ENCODE data around the gene KCNMA1.

The KCNMA1 gene

DNA sequence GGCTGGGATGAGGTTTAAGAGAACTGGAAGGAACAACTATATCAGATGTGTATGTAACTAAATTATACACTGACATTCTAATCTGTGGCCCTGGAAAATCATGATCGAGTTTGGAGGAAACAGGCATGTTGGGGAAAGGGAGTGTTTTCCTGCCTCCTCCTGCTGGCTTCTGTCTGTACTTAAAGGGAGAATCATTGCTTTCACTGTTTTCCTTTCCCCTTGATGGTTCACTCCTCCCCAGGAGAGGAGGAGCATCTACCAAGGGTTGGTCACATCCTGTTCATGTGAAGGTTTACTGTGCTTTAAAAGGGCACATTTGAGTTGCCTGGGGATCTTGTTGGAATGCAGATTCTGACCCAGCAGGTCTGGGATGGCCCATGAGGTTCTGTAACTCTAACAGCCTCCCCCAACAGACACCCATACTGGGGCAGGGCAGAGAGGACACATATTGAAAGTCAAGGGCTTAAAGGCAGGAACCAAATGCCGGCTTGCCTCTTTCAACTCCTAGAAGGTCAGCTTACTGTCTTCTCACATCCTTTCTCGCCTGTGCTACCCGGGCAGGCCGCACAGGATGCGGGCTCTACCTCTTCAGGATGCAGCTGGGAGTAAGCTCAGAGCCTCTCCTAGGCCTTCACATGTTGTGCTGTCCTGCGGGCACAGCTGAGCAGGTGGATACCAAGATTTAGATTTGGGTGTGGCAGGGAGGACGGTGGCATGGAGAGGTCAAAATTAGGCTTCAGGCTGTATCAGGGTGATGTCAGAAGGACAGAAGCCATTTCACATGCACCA is 694.8 kb downstream of the KCNMA1 start:
- H3K4me3 ChIP-seq (ENCODE audit: low read length), result no peak overlapping the region
- peak; percentile 57 for DNase-seq (ENCODE audit: low read depth, low spot score)

DNA sequence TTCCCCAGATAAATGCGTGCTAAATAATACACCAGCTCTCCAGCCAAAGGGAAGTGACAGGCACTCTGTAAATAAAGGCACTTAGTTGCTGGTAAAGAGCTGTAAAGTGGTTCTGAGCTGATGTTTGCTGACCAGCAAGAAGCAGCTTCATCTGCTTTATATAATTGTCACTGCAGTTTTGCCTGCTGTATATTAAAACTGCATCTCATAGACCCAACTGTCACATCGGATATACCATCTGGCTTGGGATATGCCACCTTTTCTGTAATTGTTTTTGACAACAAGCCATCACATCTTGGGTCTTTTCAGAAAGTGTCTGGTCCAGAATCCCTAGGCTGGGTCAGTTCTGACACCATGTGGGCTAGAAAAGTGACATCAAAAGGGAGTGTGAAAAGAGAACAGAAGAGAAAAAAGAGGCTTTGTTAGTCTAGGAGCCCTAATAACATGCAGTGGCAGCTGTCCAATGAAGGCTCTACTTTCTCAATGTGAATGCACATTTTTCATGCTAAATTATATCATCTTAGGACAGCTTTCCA is 697.6 kb downstream of the KCNMA1 start:
- no peak for DNase-seq (ENCODE audit: low read depth, low spot score)
- no peak overlapping the region for H3K4me3 ChIP-seq (ENCODE audit: low read length)

DNA sequence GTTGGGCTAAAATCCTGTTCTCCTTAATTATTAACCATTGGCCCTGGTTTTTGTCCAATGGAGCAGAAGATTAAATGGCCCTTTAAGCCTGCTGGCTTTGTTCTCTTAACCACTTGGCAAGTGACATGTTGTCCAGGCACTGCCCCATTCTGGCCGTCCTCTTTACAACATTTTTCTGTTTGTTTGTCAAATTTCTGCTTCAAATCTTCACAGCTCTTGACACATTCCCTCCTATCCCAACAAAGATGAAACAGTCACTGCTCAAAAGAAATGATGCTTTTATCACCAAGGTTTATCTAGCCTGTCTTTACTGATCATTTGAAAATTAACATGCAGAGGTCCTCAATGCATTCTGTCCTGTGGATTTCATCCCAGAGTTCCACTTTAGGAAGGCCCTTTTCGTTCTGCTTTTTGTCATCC is 700.4 kb downstream of the KCNMA1 start:
- no peak for DNase-seq (ENCODE audit: low read depth, low spot score)
- H3K4me3 ChIP-seq (ENCODE audit: low read length), result no peak overlapping the region

DNA sequence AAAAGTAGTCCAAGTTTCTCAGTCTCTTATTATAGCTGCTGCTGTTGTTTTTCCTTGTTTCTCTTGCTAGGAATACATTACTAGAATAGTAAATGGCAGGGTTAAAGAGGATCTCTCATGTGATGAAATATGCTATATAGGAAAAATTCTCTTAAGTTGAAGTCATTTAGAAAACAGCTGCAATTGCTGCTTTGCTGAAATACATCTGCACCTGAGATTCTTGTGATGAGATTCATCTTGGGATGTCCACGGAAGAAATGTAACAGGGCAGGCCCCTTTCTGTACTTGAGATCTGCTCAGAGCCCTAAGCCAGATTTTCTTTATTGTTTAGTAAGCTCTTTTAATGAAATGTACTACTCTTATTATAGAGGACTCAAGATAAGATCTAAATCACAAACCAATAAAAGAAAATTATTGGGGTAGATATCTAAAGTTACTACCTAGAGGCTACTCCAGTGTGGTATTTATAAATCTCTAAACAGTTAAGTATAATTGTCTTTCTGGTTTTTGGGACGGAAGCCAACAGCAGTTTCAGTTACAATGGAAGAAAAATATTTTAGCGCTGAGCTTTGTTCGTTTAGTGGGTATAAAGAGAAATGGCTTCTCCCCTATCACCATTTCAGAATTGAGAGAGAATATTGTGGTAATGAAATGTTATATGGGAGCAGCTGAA is 701.5 kb downstream of the KCNMA1 start:
- no peak for DNase-seq (ENCODE audit: low read depth, low spot score)
- H3K4me3 ChIP-seq (ENCODE audit: low read length), result no peak overlapping the region

DNA sequence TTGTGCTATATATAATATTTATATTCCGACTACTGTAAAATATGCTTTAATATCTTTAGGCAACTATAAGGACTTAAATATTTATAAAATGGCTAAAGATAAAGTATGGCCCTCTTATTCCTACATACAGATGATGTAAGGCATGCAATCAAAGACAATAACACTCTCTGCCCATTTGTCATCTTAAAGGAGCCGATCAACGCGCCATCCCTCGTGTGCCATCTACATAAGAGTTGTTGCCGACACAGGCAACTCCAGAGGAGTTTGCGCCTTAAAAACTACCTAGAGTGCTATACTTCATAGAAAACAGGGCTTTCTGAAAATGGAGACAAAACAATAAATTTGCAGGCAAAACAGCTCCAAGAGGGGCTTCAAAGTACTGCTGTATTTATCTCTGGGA is 709.0 kb downstream of the KCNMA1 start:
- no peak for DNase-seq (ENCODE audit: low read depth, low spot score)
- H3K4me3 ChIP-seq (ENCODE audit: low read length), result no peak overlapping the region

DNA sequence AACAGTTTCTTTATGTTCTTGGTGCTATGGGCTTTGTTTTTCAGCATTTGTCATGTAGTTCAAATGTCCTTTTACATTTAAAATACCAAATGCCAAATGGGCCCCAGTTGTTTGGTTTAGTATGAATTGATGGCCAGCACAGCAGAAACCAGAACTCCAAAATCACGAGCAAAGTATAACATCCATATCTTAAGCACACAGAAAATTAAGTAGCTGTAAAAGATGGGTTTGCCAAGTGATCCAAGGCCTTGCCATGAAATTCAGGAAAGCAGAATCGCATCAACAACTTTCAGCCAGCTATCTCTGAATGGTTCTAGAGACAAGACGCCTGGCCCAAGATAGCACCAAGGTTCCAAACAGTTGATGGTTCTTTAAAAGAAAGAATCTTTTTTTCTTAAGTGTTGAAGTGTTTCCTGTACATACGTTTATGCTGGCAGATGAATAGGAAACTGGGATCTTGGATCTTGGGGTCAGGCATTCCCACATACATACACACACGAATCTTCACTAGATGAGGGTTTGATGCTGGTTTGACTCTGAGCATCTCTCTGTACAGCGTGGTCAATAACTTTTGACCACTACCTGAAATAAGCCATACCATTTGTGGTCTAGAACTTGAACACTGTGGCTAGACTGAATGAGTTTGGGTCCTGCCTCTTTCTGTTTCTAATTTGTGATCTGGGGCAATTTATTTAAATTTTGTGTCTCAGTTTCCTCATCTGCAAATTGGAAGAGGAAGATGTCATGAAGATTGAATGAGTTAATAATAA is 711.8 kb downstream of the KCNMA1 start:
- no peak for DNase-seq (ENCODE audit: low read depth, low spot score)
- no peak overlapping the region for H3K4me3 ChIP-seq (ENCODE audit: low read length)

DNA sequence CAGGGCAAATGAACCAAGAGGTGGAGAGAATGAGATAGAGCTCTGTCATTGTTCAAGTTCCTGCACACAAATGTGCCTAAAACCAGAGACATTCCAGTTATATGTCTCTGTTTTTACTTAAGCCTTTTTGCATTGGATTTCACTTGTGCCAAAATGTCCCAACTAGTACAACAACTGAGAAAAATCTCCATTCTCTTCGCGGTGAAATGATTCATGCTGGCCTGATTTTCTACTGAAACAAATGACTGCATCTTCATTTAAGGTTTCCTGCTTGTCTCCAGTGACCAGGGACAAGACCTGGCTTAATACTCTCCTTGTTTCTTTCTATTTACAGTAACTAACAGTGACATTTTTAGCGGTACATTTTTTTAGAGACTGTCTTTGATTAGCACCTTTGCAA is 714.9 kb downstream of the KCNMA1 start:
- DNase-seq (ENCODE audit: low read depth, low spot score), result no peak
- H3K4me3 ChIP-seq (ENCODE audit: low read length), result no peak overlapping the region

DNA sequence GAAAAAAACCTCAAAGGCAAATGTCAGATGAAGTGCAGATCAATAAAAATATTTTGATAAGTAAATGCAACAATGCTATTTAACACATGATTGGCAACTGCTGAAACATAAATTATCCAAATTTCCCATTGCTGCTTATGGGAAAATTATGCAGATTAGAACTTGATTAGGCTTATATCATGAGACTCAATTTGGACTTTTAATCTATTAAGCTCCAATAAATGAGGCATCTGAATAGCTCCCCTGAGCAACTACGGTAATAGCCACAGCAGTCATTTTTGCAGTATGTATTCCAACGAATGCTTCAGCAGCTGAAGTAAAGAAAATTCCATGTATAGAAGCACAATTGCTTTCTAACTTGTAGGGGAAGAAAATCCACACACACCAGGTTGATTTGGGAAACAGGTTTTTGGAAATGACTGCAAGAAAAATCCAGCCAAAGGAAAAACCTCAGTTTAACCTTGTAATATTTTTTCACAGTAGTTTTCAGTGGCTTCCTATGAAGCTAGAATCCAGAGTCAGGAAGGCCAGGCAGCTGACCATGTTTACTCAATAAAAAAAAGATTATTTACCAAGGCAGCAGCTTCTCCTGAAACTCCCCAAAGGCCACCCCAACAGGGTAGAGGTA is 716.1 kb downstream of the KCNMA1 start:
- no peak overlapping the region for H3K4me3 ChIP-seq (ENCODE audit: low read length)
- DNase-seq (ENCODE audit: low read depth, low spot score), result no peak

DNA sequence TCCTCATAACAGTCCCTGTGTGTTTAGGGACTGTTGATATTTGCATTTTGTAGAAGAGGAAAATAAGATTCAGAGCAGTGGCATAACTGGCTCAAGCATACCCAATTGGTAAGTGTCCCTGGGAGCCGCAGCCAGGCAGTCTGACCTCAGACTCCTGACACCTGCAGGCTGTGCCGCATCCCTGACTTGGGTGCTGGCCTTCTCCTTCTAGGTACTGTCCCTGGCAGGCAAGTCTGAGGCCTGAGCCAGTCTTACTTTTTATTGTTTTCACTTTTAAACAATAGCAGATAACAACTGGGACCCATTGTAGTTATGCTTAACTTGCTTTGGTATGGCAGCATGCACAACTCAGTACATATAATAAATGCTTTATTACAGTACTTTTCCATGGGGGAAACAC is 717.0 kb downstream of the KCNMA1 start:
- DNase-seq (ENCODE audit: low read depth, low spot score), result no peak

DNA sequence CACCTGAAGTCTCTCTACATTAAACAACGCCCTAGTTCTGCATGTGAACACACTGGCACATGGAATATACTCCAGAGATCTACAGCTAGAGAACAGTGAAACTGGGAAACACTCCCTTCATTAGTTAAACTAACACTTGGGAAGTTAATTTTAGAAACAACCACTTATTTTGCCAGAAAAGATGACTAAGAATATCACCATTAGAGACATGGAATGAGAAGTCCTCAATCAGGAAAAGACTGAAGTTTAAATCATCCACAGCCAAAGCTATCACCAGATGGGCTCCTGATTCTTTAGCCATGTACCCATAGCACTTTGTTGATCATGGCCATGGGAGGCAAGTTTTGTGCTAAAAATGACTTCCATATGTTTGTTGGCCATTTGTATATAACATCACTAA is 719.5 kb downstream of the KCNMA1 start:
- H3K4me3 ChIP-seq (ENCODE audit: low read length), result no peak overlapping the region
- no peak for DNase-seq (ENCODE audit: low read depth, low spot score)

More for the DNA sequence above, 717.0 kb downstream of the KCNMA1 start:
- H3K4me3 ChIP-seq (ENCODE audit: low read length), result no peak overlapping the region

DNA sequence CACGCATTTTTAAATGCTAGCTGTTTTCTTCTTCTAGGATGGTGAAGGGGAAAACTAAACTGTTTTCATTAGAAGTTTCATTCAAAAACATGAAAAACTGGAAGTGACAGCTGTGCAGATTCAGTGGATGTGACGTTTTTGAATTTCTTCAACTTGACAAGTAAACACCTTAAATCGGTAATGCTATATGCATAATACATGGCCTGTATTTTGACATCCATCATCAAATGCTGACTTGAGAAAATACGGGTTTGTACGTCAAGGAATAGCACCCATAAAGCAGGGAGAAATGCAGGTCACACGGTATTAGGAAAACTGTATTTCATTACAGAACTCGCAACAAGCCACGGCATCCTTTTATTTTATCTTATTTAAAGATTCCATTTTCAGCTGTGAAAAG is 720.5 kb downstream of the KCNMA1 start:
- DNase-seq (ENCODE audit: low read depth, low spot score), result no peak
- H3K4me3 ChIP-seq (ENCODE audit: low read length), result no peak overlapping the region

DNA sequence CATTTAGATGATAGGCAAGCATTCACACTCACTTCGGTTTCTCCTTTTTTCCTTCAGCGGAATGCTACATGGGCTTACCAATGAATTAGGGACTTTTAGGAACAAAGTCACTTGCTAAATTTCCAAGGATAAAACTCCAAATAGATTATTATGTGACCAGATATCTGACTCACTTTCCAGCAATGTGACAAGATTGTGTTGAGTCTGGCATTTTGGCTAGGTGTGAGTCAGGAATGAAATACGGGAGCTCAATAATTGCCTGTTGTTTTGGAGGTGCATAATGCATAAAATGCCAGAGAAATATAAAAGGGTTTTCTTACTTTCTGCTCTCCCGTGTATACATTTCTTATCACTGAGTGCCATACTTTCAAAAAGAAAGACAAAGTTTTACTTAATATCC is 721.1 kb downstream of the KCNMA1 start:
- no peak for DNase-seq (ENCODE audit: low read depth, low spot score)
- H3K4me3 ChIP-seq (ENCODE audit: low read length), result no peak overlapping the region

DNA sequence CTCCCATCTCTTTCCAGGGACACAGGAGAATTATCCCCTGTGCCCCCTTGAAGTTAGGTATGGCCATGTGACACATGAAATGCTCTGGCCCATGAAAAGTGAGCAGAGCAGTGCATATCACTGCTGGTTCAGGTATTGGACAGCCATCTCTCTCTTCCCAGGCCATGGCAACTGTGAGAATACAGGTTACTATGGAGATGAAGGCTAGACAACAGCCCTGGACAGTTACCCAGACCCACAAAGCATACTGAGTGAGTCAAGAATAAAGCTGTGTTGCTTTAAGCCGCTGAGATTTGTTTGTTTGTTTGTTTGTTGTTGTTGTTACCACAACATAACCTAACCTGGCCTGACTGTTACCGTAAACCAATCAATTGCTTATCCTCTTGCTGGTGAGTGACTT is 722.3 kb downstream of the KCNMA1 start:
- no peak overlapping the region for H3K4me3 ChIP-seq (ENCODE audit: low read length)
- no peak for DNase-seq (ENCODE audit: low read depth, low spot score)

DNA sequence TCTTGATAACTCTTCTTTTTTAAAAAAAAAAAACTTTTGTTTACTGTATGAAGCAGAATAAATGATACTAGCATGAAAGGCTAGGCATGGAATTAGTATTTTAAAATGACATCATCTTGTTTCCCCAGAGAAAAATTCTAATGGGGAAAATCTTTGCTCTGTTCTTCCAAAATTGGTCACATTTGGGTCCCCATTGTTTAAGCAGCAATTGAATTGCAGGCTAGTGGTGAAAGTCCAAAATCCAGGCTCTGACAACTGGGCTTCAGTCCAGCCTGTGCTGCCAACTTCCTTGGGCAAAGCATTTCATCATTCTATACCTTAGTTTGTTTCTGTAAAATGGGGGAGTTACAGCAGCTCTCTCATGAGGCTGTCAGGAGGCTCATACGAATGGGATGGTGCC is 726.4 kb downstream of the KCNMA1 start:
- DNase-seq (ENCODE audit: low read depth, low spot score), result no peak
- no peak overlapping the region for H3K4me3 ChIP-seq (ENCODE audit: low read length)

DNA sequence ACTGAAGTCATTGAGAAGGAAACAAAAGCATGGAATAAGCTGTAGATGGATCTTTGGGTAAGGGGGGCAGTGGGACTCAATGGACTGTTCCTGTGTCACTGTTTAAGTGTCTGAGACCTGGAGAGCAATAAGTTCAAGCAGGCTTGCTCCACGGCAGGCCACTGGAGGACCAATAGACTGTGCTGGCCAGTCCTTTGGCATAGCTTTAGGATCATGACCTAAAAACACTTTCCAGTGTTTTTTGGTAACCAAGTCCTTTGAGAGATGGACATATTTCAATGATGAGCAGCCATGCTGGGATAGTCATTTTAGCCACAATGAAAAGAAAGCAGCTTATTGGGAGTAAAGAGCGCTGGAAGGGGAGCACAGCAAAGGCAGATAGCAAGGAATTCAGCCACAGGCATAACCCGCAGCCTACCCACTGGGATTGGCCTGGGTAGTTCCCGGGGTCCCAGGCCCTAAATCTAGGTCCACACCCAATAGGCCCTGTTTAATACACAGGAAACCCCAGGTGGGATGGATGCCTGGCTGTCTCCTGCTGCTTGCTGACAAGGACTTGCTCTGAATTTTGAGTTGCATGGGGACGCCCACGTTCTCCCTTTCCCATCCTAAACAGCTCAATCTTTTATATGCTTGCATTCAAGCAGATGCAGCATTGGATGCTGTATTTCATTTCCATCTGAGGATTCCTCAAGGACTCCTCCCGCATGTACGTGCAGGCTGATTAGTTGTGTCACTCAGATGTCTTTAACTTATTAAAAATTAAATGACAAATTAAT is 727.2 kb downstream of the KCNMA1 start:
- H3K4me3 ChIP-seq (ENCODE audit: low read length), result no peak overlapping the region
- no peak for DNase-seq (ENCODE audit: low read depth, low spot score)

DNA sequence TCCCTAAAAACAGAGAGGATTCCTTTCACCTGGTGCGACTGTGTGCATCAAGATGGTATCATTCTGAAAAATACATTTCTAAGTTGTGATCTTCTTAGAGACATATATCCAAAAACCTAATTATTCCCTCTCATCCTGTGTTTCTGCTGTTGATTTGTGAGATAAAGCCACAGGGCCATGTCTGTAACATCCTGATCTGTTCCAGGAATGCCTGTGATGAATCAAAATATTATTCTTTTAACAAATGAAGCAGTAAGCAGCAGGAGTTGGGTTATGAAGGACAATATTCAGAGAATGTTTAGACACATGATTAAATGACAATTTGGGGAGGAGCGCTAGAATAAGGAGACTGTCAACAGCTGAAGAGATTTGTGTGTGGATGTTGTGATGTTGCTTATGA is 731.4 kb downstream of the KCNMA1 start:
- H3K4me3 ChIP-seq (ENCODE audit: low read length), result no peak overlapping the region
- DNase-seq (ENCODE audit: low read depth, low spot score), result no peak

DNA sequence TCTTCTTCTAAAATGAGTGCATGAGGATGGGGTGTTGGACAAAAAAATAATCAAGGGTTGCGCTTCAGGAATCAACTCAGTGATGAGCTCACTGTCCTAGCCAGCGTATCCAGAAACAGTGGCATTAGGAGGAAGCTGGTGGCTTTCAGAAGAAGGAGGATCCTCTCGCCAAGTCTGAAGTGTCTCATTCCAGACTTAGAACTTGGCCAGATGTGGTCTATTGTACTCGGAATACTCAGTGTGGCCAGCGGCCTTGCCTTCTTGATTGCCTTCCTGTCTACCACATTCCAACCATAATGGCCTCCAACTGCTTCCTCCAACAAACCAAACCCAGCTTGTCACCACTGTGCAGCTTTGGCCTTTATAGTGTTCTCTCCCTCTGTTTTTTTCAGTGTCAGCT is 732.4 kb downstream of the KCNMA1 start:
- no peak overlapping the region for H3K4me3 ChIP-seq (ENCODE audit: low read length)
- no peak for DNase-seq (ENCODE audit: low read depth, low spot score)

DNA sequence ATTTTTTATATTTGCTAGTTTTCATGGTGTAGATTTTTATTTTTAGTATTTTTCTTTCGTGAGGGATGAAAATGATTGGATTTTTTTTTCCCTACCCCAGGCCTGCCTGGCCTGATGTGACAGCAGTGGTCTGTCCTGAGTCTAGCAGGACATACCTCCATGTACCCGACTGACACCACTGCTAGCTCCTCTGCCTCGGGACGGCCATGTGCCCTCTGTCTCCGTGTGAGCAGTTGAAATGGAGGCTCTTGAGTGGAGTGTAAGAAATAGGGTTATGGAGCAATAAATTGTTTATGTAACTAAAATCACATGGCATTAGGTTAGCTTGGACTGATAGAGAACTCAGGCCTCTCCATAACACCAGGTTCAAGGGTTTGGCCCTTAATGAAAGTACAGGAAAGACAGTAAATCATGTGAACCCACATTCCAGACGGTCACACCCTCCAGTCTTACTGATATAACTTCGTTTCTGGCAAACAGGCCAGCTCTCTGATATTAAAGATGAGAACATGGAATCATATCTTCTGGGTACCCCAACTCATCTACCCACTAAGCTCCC is 734.1 kb downstream of the KCNMA1 start:
- H3K4me3 ChIP-seq (ENCODE audit: low read length), result no peak overlapping the region
- DNase-seq (ENCODE audit: low read depth, low spot score), result no peak

Measured in Jurkat, Clone E6-1 (cell line).